HCT116 (cell line): Measurements from ENCODE around the gene ZNF775. TPM values are rescaled to one million over a fixed set of nuclear protein-coding genes. Genes with fewer than 3 reads are reported as not detected.

ENCODE experiments used
- ATAC-seq: fragments of 200-7000 bp; cut with Tn5 transposase; 2 replicates; pipeline ENCODE4 v1.9.1; 2020; ENCODE audit warnings: mild to moderate bottlenecking, moderate library complexity
- BruUV-seq: library from RNA; stranded (reverse); fragments of 400-500 nt; replicated peaks from 2 replicates; lab custom pipeline; 2021; lab: Mats Ljungman, UMichigan
- CTCF ChIA-PET: fragments of 300-600 bp; sonication (Branson Sonifier 250); formaldehyde crosslinking; loops from one replicate; lab custom pipeline; 2021; ENCODE audit warnings: antibody characterized with exemption; lab: Charles Lee
- POLR2A ChIA-PET: fragments of 300-600, 350-600 bp; sonication (Branson Sonifier 250); formaldehyde crosslinking; loops from one replicate; lab custom pipeline; 2021; ENCODE audit warnings: antibody characterized with exemption; lab: Charles Lee
- RAD21 ChIA-PET, 2 experiments: fragments of 300-600 bp; sonication (Branson Sonifier 250); formaldehyde crosslinking; loops; one replicate each; lab custom pipeline; 2023; ENCODE audit warnings: low total read pairs in 2 of 2; ENCODE audit not compliant: uncharacterized antibody in 2 of 2, unreplicated experiment in 2 of 2, low non-redundant PET in 1 of 2; lab: Charles Lee
- DNase-seq: peaks from one replicate; pipeline ENCODE4 v3.0.0-alpha.2; 2010; ENCODE audit warnings: low read depth, low spot score
- H2AFZ ChIP-seq: fragments of 200-600 bp; shearing (Covaris generic), sonication (generic); 2 replicates; pipeline ENCODE4 v1.6.1; 2017; ENCODE audit warnings: low read depth, mixed run types, mixed read lengths, antibody characterized with exemption, low read length; ENCODE audit not compliant: poor library complexity, severe bottlenecking
- H3K27ac ChIP-seq: 2 replicates; pipeline ENCODE4 v1.5.1; 2012; ENCODE audit warnings: low read depth, low read length
- H3K27me3 ChIP-seq: fragments of 200-600 bp; sonication (generic); 2 replicates; pipeline ENCODE4 v1.6.1; 2016; ENCODE audit warnings: mixed run types, low read length, mixed read lengths; ENCODE audit not compliant: insufficient read depth
- H3K36me3 ChIP-seq, 2 experiments: fragments of 200-500 bp in 1 of 2; fragments of 200-600 bp in 1 of 2; sonication (Bioruptor generic) in 1 of 2; sonication (generic) in 1 of 2; 2 replicates each; pipeline versions ENCODE4 v1.5.1 to v1.6.1; 2014 to 2016; ENCODE audit warnings: low read length in 2 of 2, inconsistent platforms in 1 of 2, mixed read lengths in 1 of 2, mixed run types in 1 of 2; ENCODE audit not compliant: insufficient read depth in 2 of 2, control insufficient read depth in 1 of 2
- H3K4me1 ChIP-seq, 2 experiments: fragments of 200-600 bp in 1 of 2; sonication (generic) in 1 of 2; 2 replicates each; pipeline versions ENCODE4 v1.5.1 to v1.6.1; 2012 to 2017; ENCODE audit warnings: low read length in 2 of 2, inconsistent platforms in 1 of 2, mild to moderate bottlenecking in 1 of 2, mixed read lengths in 1 of 2, mixed run types in 1 of 2, moderate library complexity in 1 of 2; ENCODE audit not compliant: insufficient read depth in 2 of 2, control insufficient read depth in 1 of 2
- H3K4me2 ChIP-seq: fragments of 200-600 bp; sonication (generic); 2 replicates; pipeline ENCODE4 v1.6.1; 2017; ENCODE audit warnings: mixed run types, low read length, mixed read lengths
- H3K4me3 ChIP-seq, 2 experiments: fragments of 200-600 bp in 1 of 2; sonication (generic) in 1 of 2; replicated peaks in 1 of 2; 2 replicates each; pipeline ENCODE4 v1.5.1; 2011 to 2016; ENCODE audit warnings: low read length in 2 of 2, control low read depth in 1 of 2, low read depth in 1 of 2, mild to moderate bottlenecking in 1 of 2, mixed read lengths in 1 of 2, mixed run types in 1 of 2
- H3K79me2 ChIP-seq: fragments of 200-600 bp; sonication (generic); 2 replicates; pipeline ENCODE4 v1.6.1; 2017; ENCODE audit warnings: mild to moderate bottlenecking, mixed run types, low read length, moderate library complexity, mixed read lengths; ENCODE audit not compliant: insufficient read depth
- H3K9ac ChIP-seq: fragments of 200-600 bp; sonication (generic); 2 replicates; pipeline ENCODE4 v1.6.1; 2016; ENCODE audit warnings: low read length, mixed read lengths
- H3K9me2 ChIP-seq: fragments of 200-600 bp; sonication (generic), shearing (Covaris generic); 2 replicates; pipeline ENCODE4 v1.6.1; 2017; ENCODE audit warnings: mixed run types, mild to moderate bottlenecking, moderate library complexity; ENCODE audit not compliant: insufficient read depth
- H3K9me3 ChIP-seq, 2 experiments: fragments of 200-500 bp in 1 of 2; fragments of 200-600 bp in 1 of 2; sonication (Bioruptor generic) in 1 of 2; sonication (generic) in 1 of 2; 2 replicates each; pipeline ENCODE4 v1.6.1; 2014 to 2017; ENCODE audit warnings: low read length in 2 of 2, mixed read lengths in 2 of 2, inconsistent platforms in 1 of 2, low read depth in 1 of 2, mild to moderate bottlenecking in 1 of 2, mixed run types in 1 of 2, moderate library complexity in 1 of 2; ENCODE audit not compliant: control insufficient read depth in 1 of 2, insufficient read depth in 1 of 2
- H4K20me1 ChIP-seq: fragments of 200-600 bp; sonication (generic), shearing (Covaris generic); 2 replicates; pipeline ENCODE4 v1.6.1; 2017; ENCODE audit warnings: mixed run types, mild to moderate bottlenecking, moderate library complexity; ENCODE audit not compliant: insufficient read depth
- ATF3 ChIP-seq: IDR thresholded peaks from 2 replicates; pipeline ENCODE4 v1.6.1; 2012
- CBX3 ChIP-seq: IDR thresholded peaks from 2 replicates; pipeline ENCODE4 v1.6.1; 2012; ENCODE audit warnings: low read depth
- CEBPB ChIP-seq: IDR thresholded peaks from 2 replicates; pipeline ENCODE4 v1.6.1; 2012; ENCODE audit warnings: low read depth
- EGR1 ChIP-seq: IDR thresholded peaks from 2 replicates; pipeline ENCODE4 v1.6.1; 2012; ENCODE audit warnings: low read depth
- ELF1 ChIP-seq: IDR thresholded peaks from 2 replicates; pipeline ENCODE4 v1.6.1; 2012; ENCODE audit warnings: low read depth, borderline replicate concordance
- EZH2phosphoT487 ChIP-seq: fragments of 200-600 bp; IDR thresholded peaks from 2 replicates; pipeline ENCODE4 v1.6.1; 2018; ENCODE audit warnings: antibody characterized with exemption, borderline replicate concordance
- FOSL1 ChIP-seq: IDR thresholded peaks from 2 replicates; pipeline ENCODE4 v1.6.1; 2012; ENCODE audit warnings: low read depth
- JUND ChIP-seq: IDR thresholded peaks from 2 replicates; pipeline ENCODE4 v1.6.1; 2012
- POLR2AphosphoS5 ChIP-seq: IDR thresholded peaks from 2 replicates; pipeline ENCODE4 v1.6.1; 2011; ENCODE audit warnings: mild to moderate bottlenecking, low read depth, low read length, moderate library complexity
- REST ChIP-seq: IDR thresholded peaks from 2 replicates; pipeline ENCODE4 v1.6.1; 2012; ENCODE audit warnings: low read depth
- SIN3A ChIP-seq: IDR thresholded peaks from 2 replicates; pipeline ENCODE4 v1.6.1; 2012; ENCODE audit warnings: low read depth
- SRF ChIP-seq: IDR thresholded peaks from 2 replicates; pipeline ENCODE4 v1.6.1; 2012; ENCODE audit warnings: low read depth
- YY1 ChIP-seq: IDR thresholded peaks from 2 replicates; pipeline ENCODE4 v1.6.1; 2011; ENCODE audit warnings: low read length, low read depth, moderate library complexity, mild to moderate bottlenecking; ENCODE audit not compliant: insufficient replicate concordance; ENCODE audit errors: extremely low read depth
- ZBTB33 ChIP-seq: IDR thresholded peaks from 2 replicates; pipeline ENCODE4 v1.6.1; 2011; ENCODE audit warnings: mild to moderate bottlenecking, low read length, moderate library complexity; ENCODE audit not compliant: insufficient replicate concordance; ENCODE audit errors: extremely low read depth
- ZFX ChIP-seq: fragments of 450-650 bp; IDR thresholded peaks from 2 replicates; pipeline ENCODE4 v1.6.1; 2017
- ZNF274 ChIP-seq: fragments of 200-500 bp; sonication (Bioruptor generic); IDR thresholded peaks from 2 replicates; pipeline ENCODE4 v1.6.1; 2014; ENCODE audit warnings: mild to moderate bottlenecking, low read depth, low read length, inconsistent platforms
- intact Hi-C: fragments of 100-400 bp; cut with micrococcal nuclease; formaldehyde crosslinking; loops from 2 replicates; pipeline ENCODE4 v1.10.0; 2022
- total RNA-seq: library from RNA; stranded (reverse); gene quantifications from one replicate; pipeline ENCODE4 v1.2.1, GENCODE V29; 2021; ENCODE audit not compliant: unreplicated experiment

The ZNF775 gene
- total RNA-seq, 1 experiment from 2014 or later, result 4.5 TPM

- H3K9me2 ChIP-seq, result no peaks in the 10 kb centered on the region
- no peak overlapping the region for H3K4me2 ChIP-seq
- no peak overlapping the region for H3K27ac ChIP-seq
- BruUV-seq, result no TSS peak
- no peak overlapping the region for H2AFZ ChIP-seq
- POLR2A ChIA-PET, result no interaction called here
- no peak overlapping the region for H3K9ac ChIP-seq
- TF ChIP-seq ZNF274, result no peak
- no peak for TF ChIP-seq REST
- no peak for TF ChIP-seq FOSL1
- no peak for TF ChIP-seq JUND
- no peak for TF ChIP-seq ATF3
- TF ChIP-seq EZH2phosphoT487, result no peak
- TF ChIP-seq EGR1, result no peak
- no peak for TF ChIP-seq SRF
- no peak for TF ChIP-seq CEBPB
- no peak for TF ChIP-seq POLR2AphosphoS5
- no peak for TF ChIP-seq ZBTB33
- TF ChIP-seq YY1, result no peak
- TF ChIP-seq SIN3A, result no peak
- TF ChIP-seq CBX3, result no peak
- TF ChIP-seq ELF1, result no peak
- TF ChIP-seq ZFX, result no peak
- H3K4me3 ChIP-seq, result no peak overlapping the region
- H3K36me3 ChIP-seq, result no peaks in the 10 kb centered on the region
- H3K9me3 ChIP-seq, result no peaks in the 10 kb centered on the region
- RAD21 ChIA-PET, result no interaction called here
- H3K27me3 ChIP-seq, result no peaks in the 10 kb centered on the region
- no peak for DNase-seq
- no peaks in the 10 kb centered on the region for H3K79me2 ChIP-seq
- H3K4me1 ChIP-seq, result peaks cover 15 to 24% of the 10 kb centered on the region in 2 experiments
- no peaks in the 10 kb centered on the region for H4K20me1 ChIP-seq
- intact Hi-C loops, result no loop called here
- CTCF ChIA-PET, result no interaction called here
- no peak for ATAC-seq
These were observed 17.3 kb downstream of the ZNF775 start for GRCh38 chr7:150396426-150396825.
